Neutrophil (primary cell): ENCODE measurements around the gene SIGMAR1.
A peak's percentile ranks its signal among the peaks of the same experiment; 100 is the strongest.

Experiments used
- H3K27ac ChIP-seq: fragments of 200-600 bp; sonication (generic); 2 replicates; pipeline ENCODE4 v1.5.1; 2016; ENCODE audit warnings: mild to moderate bottlenecking, moderate library complexity
- H3K27me3 ChIP-seq: fragments of 200-600 bp; sonication (generic); 2 replicates; pipeline ENCODE4 v1.6.0; 2016; ENCODE audit warnings: mild to moderate bottlenecking
- H3K36me3 ChIP-seq: fragments of 200-600 bp; sonication (generic); 2 replicates; pipeline ENCODE4 v1.5.1; 2017
- H3K4me1 ChIP-seq, 2 experiments: fragments of 200-600 bp in 1 of 2; sonication (generic) in 1 of 2; 1 replicate in 1 of 2; 2 replicates in 1 of 2; pipeline versions ENCODE4 v1.5.1 to v1.6.1; 2013 to 2016; ENCODE audit warnings: low read depth in 1 of 2, low read length in 1 of 2, mild to moderate bottlenecking in 1 of 2, moderate library complexity in 1 of 2; ENCODE audit not compliant: control insufficient read depth in 1 of 2, insufficient read depth in 1 of 2
- H3K4me3 ChIP-seq, 2 experiments: fragments of 200-600 bp in 1 of 2; sonication (generic) in 1 of 2; 1 replicate in 1 of 2; 2 replicates in 1 of 2; pipeline ENCODE4 v1.5.1; 2013 to 2016; ENCODE audit warnings: low read depth in 1 of 2, low read length in 1 of 2, mild to moderate bottlenecking in 1 of 2, moderate library complexity in 1 of 2
- H3K9me3 ChIP-seq: fragments of 200-600 bp; sonication (generic); 2 replicates; pipeline ENCODE4 v1.5.1; 2016
- CTCF ChIP-seq: fragments of 200-600 bp; sonication (generic); IDR thresholded peaks from 2 replicates; pipeline ENCODE4 v1.5.1; 2016; ENCODE audit warnings: antibody characterized with exemption

Gene SIGMAR1

GRCh38 chr9:34628656-34629490 lies 8.7 kb downstream of the SIGMAR1 start, which contains the start of gene ARID3C:
Gene ARID3C (minus strand): TSS chr9:34629066. CDS start chr9:34628014, 1,052 bp downstream.
- H3K9me3 ChIP-seq: no peaks in the 10 kb centered on the region
- H3K4me1 ChIP-seq: peaks cover 5 to 10% of the 10 kb centered on the region in 2 experiments
- H3K27me3 ChIP-seq: peaks cover 89% of the 10 kb centered on the region
- TF ChIP-seq CTCF: no peak
- H3K36me3 ChIP-seq: no peaks in the 10 kb centered on the region
- H3K4me3 ChIP-seq: peak within 1 kb of the TSS in 1 of 2 experiments; percentile 34
- no peak within 1 kb of the TSS for H3K27ac ChIP-seq

GRCh38 chr9:34627716-34628655 lies 9.6 kb downstream of the SIGMAR1 start:
- H3K4me3 ChIP-seq: no peak overlapping the region

GRCh38 chr9:34625186-34625486 lies 12.5 kb downstream of the SIGMAR1 start:
- H3K27ac ChIP-seq: no peak overlapping the region
- peaks cover 15 to 21% of the 10 kb centered on the region in 2 experiments for H3K4me1 ChIP-seq
- H3K9me3 ChIP-seq: no peaks in the 10 kb centered on the region
- peaks cover 94% of the 10 kb centered on the region for H3K27me3 ChIP-seq
- H3K36me3 ChIP-seq: no peaks in the 10 kb centered on the region
- no peak for TF ChIP-seq CTCF
- no peak overlapping the region for H3K4me3 ChIP-seq

More at GRCh38 chr9:34627716-34628655, 9.6 kb downstream of the SIGMAR1 start:
- no peaks in the 10 kb centered on the region for H3K36me3 ChIP-seq
- H3K27ac ChIP-seq: no peak overlapping the region
- H3K27me3 ChIP-seq: peaks cover 98% of the 10 kb centered on the region
- H3K9me3 ChIP-seq: no peaks in the 10 kb centered on the region
- no peak for TF ChIP-seq CTCF
- peaks cover 10 to 16% of the 10 kb centered on the region in 2 experiments for H3K4me1 ChIP-seq

- Histone ChIP-seq H3K27me3 (peaks cover 89% of the 10 kb centered on the region), H3K36me3 (no peaks in the 10 kb centered on the region), H3K9me3 (no peaks in the 10 kb centered on the region), H3K4me3 (no peak overlapping the region), H3K4me1 (peaks cover 20 to 24% of the 10 kb centered on the region in 2 experiments), H3K27ac (no peak overlapping the region)
- TF ChIP-seq CTCF: no peak
Observed at GRCh38 chr9:34624475-34625185, 13.0 kb downstream of the SIGMAR1 start.
